ENCODE measurements around the gene RNF135. TPM values are rescaled to one million over a fixed set of nuclear protein-coding genes. Genes with fewer than 3 reads are reported as not detected.
"Not testable (repeated sequence)": the region's sequence is repeated elsewhere in the genome, so short reads cannot be mapped to it uniquely, and the experiment has no call there.

Gene RNF135
- total RNA-seq, 4 donors from 2014 or later: 18.2 to 22.3 (median 20.3) TPM

DNA sequence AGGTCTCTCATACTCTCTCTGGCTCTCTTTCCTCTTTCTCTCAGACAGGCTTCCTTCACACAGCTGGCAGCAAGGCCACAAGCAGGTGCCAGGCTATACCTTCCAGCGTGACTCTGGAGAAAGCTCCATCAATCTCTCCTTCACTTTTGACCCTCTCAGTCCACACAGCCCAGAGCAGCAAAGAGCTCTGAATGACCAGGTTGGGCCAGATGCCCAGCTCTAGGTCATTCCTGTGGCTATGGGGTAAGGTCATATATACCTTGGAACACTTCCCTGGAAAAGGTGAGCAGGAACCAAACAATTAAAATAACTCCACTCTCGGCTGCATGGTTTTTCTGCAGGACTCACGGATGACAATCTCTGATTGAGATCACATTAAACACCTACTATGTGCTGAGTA lies 40.3 kb upstream of the RNF135 start:
- no peak for ATAC-seq
- peaks cover 29% of the 10 kb centered on the region for H3K27me3 ChIP-seq
- TF ChIP-seq, protein P1, sequence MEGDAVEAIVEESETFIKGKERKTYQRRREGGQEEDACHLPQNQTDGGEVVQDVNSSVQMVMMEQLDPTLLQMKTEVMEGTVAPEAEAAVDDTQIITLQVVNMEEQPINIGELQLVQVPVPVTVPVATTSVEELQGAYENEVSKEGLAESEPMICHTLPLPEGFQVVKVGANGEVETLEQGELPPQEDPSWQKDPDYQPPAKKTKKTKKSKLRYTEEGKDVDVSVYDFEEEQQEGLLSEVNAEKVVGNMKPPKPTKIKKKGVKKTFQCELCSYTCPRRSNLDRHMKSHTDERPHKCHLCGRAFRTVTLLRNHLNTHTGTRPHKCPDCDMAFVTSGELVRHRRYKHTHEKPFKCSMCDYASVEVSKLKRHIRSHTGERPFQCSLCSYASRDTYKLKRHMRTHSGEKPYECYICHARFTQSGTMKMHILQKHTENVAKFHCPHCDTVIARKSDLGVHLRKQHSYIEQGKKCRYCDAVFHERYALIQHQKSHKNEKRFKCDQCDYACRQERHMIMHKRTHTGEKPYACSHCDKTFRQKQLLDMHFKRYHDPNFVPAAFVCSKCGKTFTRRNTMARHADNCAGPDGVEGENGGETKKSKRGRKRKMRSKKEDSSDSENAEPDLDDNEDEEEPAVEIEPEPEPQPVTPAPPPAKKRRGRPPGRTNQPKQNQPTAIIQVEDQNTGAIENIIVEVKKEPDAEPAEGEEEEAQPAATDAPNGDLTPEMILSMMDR (IDR thresholded peaks at IDR 0.05): no peak
- no peak for TF ChIP-seq EP300 (IDR thresholded peaks at IDR 0.05)
- TF ChIP-seq POLR2A (IDR thresholded peaks at IDR 0.05): no peak
- TF ChIP-seq POLR2AphosphoS5 (IDR thresholded peaks at IDR 0.05): no peak
- no peak overlapping the region for H3K4me3 ChIP-seq
- no peak overlapping the region for H3K27ac ChIP-seq
- no peaks in the 10 kb centered on the region for H3K9me3 ChIP-seq
- no peaks in the 10 kb centered on the region for H3K36me3 ChIP-seq
- H3K4me1 ChIP-seq: no peaks in the 10 kb centered on the region
- WGBS, 2 donors (ENCODE audit: low coverage in 1 of 2): 86% methylated on average over 2 of the region's 3 CpGs; no CpG with 5 or more reads in 1 of the 2 donors

DNA sequence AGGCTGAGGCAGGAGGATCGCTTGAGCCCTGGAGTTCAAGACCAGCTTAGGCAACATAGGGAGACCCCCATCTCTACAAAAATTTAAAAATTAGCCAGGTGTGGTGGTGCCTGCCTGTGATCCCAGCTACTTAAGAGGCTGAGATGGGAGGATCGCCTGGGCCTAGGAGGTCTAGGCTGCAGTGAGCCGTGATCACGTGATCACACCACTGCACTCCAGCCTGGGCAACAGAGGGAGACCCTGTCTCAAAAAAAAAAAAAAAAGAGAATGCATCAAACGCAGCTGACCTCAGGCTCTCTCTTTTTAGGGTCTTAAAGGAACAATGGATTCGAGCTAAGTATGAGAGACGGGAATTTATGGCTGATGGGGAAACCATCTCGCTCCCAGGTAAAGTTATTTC lies 39.3 kb upstream of the RNF135 start:
- H3K4me3 ChIP-seq, H3K4me1 ChIP-seq, H3K27ac ChIP-seq, H3K9me3 ChIP-seq, H3K36me3 ChIP-seq, ATAC-seq: not testable (repeated sequence)
- H3K27me3 ChIP-seq: peaks cover 18% of the 10 kb centered on the region
- WGBS, 2 donors (ENCODE audit: low coverage in 1 of 2): 85 to 100% methylated on average over 4 to 7 of the region's 8 CpGs

DNA sequence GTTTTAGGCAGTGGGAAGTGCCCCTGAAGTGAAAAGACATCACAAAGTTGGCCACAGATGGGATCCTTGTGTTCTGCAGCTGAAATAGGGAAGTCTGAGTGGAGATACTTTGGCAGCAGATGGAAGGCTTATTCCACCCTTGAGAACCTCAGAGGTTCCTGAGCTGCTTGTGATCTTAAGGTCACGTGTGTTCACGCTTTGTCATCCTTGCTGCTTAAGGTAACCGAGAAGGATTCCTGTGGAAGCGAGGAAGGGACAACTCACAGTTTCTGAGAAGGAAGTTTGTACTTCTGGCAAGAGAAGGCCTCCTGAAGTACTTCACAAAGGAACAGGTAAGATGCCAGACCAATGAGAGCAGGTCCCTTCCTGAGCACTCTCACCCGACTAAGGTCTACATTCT lies 36.9 kb upstream of the RNF135 start:
- ATAC-seq: no peak
- H3K27me3 ChIP-seq: peaks cover 13% of the 10 kb centered on the region
- no peak overlapping the region for H3K4me3 ChIP-seq
- no peaks in the 10 kb centered on the region for H3K4me1 ChIP-seq
- H3K27ac ChIP-seq: no peak overlapping the region
- TF ChIP-seq EP300 (IDR thresholded peaks at IDR 0.05) (no peak), POLR2AphosphoS5 (IDR thresholded peaks at IDR 0.05) (no peak), POLR2A (IDR thresholded peaks at IDR 0.05) (no peak)
- TF ChIP-seq, protein P1 (IDR thresholded peaks at IDR 0.05): no peak
- WGBS, 2 donors (ENCODE audit: low coverage in 1 of 2): 31 to 82% methylated on average over 3 to 5 of the region's 5 CpGs
- H3K36me3 ChIP-seq: no peaks in the 10 kb centered on the region
- no peaks in the 10 kb centered on the region for H3K9me3 ChIP-seq

DNA sequence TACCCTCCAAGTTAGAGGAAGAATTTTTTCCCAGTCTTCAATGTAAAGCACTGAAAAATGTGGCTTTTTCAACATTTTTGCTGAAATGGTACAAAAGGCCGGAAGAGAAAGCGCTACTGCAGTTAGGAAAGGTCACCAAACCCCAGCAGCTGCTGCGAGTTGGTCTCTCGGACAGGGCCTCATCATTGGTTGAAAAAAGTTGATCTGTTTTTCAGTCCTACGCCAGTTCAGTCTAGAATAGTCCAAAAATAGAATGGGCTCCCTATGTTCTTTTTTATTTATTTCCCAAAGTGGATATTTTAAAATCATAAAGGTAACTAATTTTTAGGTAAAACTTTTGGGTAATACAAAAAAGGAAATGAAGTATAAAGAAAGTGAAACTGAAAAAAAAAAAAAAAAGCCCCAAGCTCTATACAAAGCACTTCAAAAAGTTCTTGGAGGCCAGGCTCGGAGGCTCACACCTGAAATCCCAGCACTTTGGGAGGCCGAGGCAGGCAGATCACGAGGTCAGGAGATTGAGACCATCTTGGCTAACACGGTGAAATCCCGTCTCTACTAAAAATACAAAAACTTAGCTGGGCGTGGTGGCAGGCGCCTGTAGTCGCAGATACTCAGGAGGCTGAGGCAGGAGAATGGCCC lies 31.7 kb upstream of the RNF135 start:
- ATAC-seq: no peak
- Histone ChIP-seq H3K4me1 (no peaks in the 10 kb centered on the region), H3K9me3 (no peaks in the 10 kb centered on the region), H3K4me3 (no peak overlapping the region), H3K36me3 (no peaks in the 10 kb centered on the region), H3K27ac (peak overlapping the region in 1 of 4 donors; percentile 19), H3K27me3 (peaks cover 7% of the 10 kb centered on the region)
- no peak for TF ChIP-seq POLR2AphosphoS5 (IDR thresholded peaks at IDR 0.05)
- TF ChIP-seq, protein P1 (IDR thresholded peaks at IDR 0.05): no peak
- TF ChIP-seq EP300 (IDR thresholded peaks at IDR 0.05): no peak
- no peak for TF ChIP-seq POLR2A (IDR thresholded peaks at IDR 0.05)
- WGBS, 2 donors (ENCODE audit: low coverage in 1 of 2): 78 to 84% methylated on average over 5 to 13 of the region's 13 CpGs

DNA sequence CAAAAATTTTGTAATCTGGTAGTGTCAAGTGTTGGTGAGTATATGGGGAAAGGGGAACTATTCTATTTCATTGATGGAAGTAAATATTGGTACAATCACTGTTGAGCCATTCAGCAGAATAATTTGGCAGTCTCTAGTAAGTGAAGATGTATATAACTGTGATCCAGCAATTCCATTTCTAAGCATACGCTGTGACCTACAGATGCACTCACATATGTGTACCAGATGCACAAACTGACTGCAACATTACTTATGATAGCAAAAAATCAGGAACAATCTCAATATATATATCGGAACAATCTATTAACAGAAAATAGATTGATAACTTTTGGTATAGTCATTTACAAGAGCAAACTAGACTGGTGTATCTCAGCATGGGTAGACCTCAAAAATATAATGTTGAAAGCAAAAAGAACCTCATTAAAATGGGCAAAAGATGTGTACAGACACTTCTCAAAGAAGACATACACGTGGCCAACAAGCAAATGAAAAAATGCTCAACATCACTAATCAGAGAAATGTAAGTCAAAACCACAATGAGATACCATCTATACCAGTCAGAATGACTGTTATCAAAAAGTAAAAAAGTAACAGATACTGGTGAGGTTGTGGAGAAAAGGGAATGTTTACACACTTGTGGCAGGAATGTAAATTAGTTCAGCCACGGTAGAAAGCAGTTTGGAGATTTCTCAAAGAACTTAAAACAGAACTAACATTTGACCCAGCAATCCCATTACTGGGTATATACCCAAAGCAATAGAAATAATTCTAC lies 28.3 kb upstream of the RNF135 start:
- WGBS, 2 donors (ENCODE audit: low coverage in 1 of 2): 41 to 54% methylated on average over 4 of the region's 4 CpGs
- Histone ChIP-seq H3K4me3 (no peak overlapping the region), H3K4me1 (no peaks in the 10 kb centered on the region), H3K27me3 (no peaks in the 10 kb centered on the region), H3K9me3 (no peaks in the 10 kb centered on the region), H3K36me3 (no peaks in the 10 kb centered on the region), H3K27ac (no peak overlapping the region)
- no peak for TF ChIP-seq POLR2A (IDR thresholded peaks at IDR 0.05)
- TF ChIP-seq EP300 (IDR thresholded peaks at IDR 0.05): no peak
- TF ChIP-seq POLR2AphosphoS5 (IDR thresholded peaks at IDR 0.05): no peak
- TF ChIP-seq, protein P1 (IDR thresholded peaks at IDR 0.05): no peak
- ATAC-seq: no peak
